HG02763 (cell line): ENCODE measurements around the gene ZNF71.
"Not testable (repeated sequence)": the region's sequence is repeated elsewhere in the genome, so short reads cannot be mapped to it uniquely, and the experiment has no call there.

Experiments
- ATAC-seq: cut with Tn5 transposase; IDR thresholded peaks from one replicate; pipeline ENCODE4 v1.9.1; 2021; ENCODE audit warnings: mild to moderate bottlenecking, moderate library complexity; ENCODE audit not compliant: unreplicated experiment

The ZNF71 gene

DNA sequence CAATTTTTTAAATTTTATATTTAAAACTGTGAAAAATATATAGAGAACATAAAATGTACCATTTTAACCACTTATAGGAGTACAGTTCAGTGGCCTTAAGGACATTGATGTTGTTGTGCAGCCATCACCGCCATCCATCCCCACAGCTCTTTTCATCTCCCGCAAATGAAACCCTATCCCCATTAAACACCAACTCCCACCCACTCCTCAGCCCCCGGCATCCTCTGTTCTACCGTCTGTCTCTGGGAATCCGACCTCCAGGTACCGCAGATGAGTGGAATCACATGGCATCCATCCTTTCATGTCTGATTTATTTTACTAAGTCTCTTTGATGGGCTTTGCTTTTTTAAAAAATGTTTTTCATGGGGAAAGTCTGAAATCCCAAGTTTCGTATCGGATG lies 24.0 kb downstream of the ZNF71 start:
- no peak for ATAC-seq

DNA sequence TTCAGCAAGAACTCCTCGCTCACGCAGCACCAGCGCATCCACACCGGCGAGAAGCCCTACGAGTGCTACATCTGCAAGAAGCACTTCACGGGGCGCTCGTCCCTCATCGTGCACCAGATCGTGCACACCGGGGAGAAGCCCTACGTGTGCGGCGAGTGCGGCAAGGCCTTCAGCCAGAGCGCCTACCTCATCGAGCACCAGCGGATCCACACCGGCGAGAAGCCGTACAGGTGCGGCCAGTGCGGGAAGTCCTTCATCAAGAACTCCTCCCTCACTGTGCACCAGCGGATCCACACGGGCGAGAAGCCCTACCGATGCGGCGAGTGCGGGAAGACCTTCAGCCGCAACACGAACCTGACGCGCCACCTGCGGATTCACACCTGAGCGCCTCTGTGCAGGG lies 27.3 kb downstream of the ZNF71 start:
- ATAC-seq: no peak

DNA sequence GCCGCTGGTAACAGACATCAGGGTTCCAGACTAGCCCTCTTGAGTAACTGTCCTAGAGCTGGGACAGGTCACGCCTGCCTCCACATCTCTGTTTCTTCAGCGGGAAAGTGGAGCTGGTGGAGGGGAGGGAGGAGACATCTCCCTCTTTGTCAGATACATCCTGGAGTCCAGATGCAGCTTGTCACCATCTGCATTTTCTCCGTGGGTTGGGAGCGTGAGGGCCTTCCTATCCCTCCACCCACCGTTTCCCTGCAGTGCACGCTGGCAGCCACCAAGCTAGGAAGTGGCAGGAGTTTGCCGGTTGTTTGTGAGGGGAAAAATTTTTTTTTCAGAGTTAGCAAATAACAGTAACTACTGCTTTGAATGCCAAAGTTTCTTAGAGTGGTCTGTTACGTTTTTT lies 27.9 kb downstream of the ZNF71 start:
- ATAC-seq: no peak

GRCh38 chr19:56625708-56626107 lies 30.6 kb downstream of the ZNF71 start:
- ATAC-seq: no peak

- ATAC-seq: no peak
These were observed 37.9 kb downstream of the ZNF71 start for GRCh38 chr19:56633021-56633420.

- ATAC-seq: no peak
These were observed 43.0 kb downstream of the ZNF71 start for GRCh38 chr19:56637976-56638555.

- no peak for ATAC-seq
These were observed 44.1 kb downstream of the ZNF71 start for GRCh38 chr19:56639217-56639616.

DNA sequence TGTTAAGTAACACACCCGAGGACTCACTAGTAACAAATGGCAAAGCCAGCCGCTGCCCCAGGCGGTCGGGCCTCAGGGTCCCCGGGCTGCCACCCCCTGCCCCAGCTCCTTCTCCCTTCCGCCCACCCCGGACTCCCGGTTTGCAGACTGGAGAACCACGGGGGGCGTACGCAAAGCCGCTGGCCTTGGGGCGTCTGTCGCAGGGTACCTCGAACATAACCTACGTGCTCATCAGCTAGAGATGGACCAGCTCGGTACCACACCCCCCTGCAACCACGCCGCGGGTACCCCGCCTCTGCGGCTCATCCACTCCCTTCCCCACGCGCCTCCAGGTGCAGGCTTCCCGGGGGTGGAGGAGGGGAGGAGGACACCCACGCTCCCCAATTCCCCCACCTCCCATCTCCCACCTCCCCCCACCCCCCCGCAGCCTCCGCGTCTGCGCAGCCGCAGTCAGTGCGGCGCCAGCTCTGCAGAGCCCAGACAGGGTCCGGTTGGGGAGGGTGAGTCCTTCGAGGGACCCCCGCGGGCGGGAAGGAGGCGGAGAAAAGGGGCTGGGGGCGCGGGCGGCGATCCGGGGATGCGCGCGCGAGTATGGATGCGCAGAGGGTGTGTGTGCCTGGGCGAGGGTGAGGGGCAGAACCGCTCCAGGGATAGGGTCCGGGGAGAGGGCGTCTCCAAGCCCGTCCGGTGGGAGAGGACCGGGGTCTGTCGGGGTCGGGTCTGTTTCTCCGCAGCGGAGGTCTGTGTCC lies 47.8 kb downstream of the ZNF71 start, which contains the start of gene SMIM17:
SMIM17 (plus strand) TSS at position 449 of the 749 bp plus-strand sequence. CDS start 2,509 bp downstream, outside the sequence.
- ATAC-seq: no peak

DNA sequence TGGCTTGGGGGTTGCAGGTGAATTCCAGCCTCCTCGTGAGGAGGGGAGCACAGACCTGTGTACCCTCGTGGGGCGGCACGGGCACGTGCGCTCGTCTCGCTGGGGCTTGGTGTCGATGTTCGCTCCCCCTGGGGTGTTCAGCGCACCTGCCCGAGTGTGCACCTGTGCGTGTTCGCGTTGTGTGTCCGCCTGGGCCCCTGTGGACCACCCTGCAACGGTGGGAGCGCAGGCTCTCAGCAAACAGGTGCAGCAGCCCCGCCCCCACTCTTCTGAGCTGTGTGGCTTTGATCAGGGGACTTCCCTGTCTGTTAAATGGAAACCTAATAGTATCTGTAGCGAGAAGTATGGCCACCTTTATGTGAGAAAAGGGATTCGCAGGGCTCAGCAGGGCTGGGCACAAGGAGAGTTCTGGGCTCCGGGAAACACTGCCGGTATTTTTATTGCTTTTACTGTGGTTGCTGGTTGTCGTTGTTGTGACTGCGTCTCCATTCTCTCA lies 48.4 kb downstream of the ZNF71 start:
- ATAC-seq: no peak

DNA sequence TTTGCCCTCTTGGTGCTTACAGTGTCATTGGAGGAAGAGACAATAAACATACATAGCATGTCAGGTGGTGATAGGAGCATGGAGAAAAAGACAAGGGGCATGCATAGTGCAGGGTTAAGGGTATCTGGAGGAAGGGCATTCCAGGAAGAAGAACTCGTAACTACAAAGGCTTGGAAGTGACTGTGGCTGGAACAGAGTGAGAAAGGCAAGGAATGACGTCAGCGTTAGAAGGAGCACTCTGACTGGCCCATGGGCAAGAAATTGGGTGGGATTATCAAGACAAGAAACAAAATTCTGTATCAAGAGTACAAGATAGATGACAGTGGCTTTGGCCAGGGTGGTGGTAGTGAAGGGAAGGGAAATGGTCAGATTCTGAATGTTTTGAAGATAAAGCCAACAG lies 59.0 kb downstream of the ZNF71 start:
- no peak for ATAC-seq

GRCh38 chr19:56660381-56661107 lies 65.4 kb downstream of the ZNF71 start:
- ATAC-seq: no peak

DNA sequence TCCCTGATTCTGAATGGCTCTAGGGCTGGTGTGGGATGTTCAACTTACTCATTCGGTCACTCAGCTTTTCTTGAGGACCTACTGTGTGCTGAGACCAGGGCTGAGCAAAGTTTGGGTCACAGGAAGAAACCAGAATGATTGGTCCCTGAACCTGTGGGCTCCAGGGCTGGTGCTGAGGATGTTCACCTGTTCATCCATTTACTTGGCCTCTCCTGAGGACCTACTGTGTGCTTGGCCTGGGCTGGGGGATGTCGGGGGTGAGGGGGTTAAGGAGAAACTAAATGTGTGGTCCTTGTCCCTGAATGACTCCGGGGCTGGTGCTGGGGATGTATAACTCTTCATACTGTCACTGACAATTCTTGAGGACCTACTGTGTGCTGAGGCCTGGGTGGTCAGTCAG lies 66.1 kb downstream of the ZNF71 start:
- ATAC-seq: no peak

DNA sequence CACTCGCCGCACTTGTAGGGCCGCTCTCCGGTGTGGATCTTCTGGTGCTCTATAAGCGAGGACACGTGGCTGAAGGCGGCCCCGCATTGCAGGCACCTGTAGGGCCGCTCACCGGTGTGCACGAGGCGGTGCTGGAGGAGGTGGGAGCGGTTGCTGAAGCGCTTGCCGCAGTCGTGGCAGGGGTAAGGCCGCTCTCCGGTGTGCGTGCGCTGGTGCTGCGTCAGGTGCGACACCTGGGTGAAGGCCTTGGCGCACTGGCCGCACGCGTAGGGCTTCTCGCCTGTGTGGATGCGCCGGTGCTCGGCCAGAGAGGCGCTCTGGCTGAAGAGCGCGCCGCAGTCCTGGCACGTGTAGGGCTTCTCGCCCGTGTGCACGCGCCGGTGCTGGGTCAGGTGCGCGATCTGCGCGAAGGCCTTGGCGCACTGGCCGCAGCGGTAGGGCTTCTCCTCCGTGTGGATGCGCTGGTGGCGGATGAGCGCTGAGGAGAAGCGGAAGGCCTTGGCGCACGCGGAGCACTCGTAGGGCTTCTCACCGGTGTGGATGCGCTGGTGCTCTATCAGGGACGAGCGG lies 68.9 kb downstream of the ZNF71 start:
- ATAC-seq: no peak

- no peak for ATAC-seq
These were observed 69.4 kb downstream of the ZNF71 start for GRCh38 chr19:56664511-56664910.

- ATAC-seq: no peak
These were observed 72.3 kb downstream of the ZNF71 start for GRCh38 chr19:56667311-56667870.

- no peak for ATAC-seq
These were observed 73.6 kb downstream of the ZNF71 start for GRCh38 chr19:56668676-56669075.

DNA sequence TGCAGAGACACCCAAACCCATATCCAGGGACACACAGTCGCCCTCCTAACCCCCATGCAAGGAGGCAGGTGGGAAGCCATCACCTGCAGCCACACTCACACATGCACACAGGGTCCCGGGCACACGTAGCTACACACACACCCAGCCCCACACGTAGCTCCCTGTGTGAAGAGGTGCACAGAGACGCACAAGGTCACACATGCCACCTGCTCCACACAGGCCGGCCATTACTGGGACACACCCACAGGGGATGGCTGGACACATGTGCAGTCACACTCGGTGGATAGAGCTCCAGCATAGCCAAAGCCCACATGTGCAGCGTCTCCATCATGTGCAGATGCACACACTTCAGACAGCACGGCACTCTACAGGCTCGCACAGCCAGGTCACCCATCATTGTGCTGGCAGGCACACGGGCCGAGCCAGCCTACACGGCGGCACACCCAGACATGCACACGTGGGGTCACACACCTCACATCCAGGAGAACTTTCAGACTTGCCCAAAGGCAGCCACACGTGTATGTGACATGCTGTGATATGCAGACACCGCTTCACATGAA lies 75.4 kb downstream of the ZNF71 start:
- no peak for ATAC-seq

GRCh38 chr19:56670961-56671612 lies 76.0 kb downstream of the ZNF71 start:
- ATAC-seq: no peak

GRCh38 chr19:56671613-56671994 lies 76.5 kb downstream of the ZNF71 start, which contains the start of gene ZNF835:
TSS of gene ZNF835 (minus strand) at chr19:56671757. CDS start at chr19:56665198, 6,559 bp downstream.
- ATAC-seq: no peak

DNA sequence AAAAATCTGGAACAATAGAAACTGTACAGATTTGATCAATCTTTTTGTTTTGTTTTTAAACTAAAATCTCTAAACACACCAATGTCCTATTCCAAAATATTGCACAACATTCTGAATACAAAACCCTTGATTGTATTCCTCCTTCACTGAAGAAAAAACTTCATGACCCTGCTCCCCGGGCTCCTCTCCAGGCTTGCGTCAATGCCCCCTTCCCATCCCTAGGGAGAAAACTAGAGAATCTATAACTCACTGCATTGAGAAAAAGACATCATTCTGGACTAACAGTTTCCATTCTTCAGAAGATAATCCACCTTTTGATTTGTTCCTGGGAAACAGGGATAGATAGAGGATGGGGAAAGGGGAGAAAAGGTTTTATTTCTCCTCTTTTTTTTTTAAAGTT lies 77.5 kb downstream of the ZNF71 start:
- not testable (repeated sequence) for ATAC-seq
